DMS153 treated with DMSO at 0.1 percent for 48 hours (cell line): Measurements from ENCODE around the gene RPS6KA4.

ENCODE experiments used
- DNase-seq: peaks from one replicate; lab custom pipeline; 2025; ENCODE audit not compliant: unreplicated experiment; lab: John Stamatoyannopoulos, UW

Gene RPS6KA4

GRCh38 chr11:64364435-64364834, 5.5 kb downstream of the RPS6KA4 start:
- DNase-seq, result no peak

- DNase-seq, result no peak
Measured at GRCh38 chr11:64364911-64365310, 5.9 kb downstream of the RPS6KA4 start.

GRCh38 chr11:64366751-64367150, 7.8 kb downstream of the RPS6KA4 start:
- DNase-seq, result no peak

GRCh38 chr11:64367931-64368672, 9.1 kb downstream of the RPS6KA4 start:
- no peak for DNase-seq

GRCh38 chr11:64368673-64369074, 9.7 kb downstream of the RPS6KA4 start:
- no peak for DNase-seq

- no peak for DNase-seq
Measured at GRCh38 chr11:64369440-64370421, 10.8 kb downstream of the RPS6KA4 start.

- no peak for DNase-seq
Measured at GRCh38 chr11:64371201-64371600, 12.2 kb downstream of the RPS6KA4 start.

- no peak for DNase-seq
Measured at GRCh38 chr11:64372021-64372420, 13.1 kb downstream of the RPS6KA4 start.

GRCh38 chr11:64372802-64373597, 14.0 kb downstream of the RPS6KA4 start:
- peak; percentile 66 for DNase-seq

- no peak for DNase-seq
Measured at GRCh38 chr11:64373598-64373974, 14.6 kb downstream of the RPS6KA4 start.

- no peak for DNase-seq
Measured at GRCh38 chr11:64376071-64376470, 17.1 kb downstream of the RPS6KA4 start.

GRCh38 chr11:64378335-64378880, 19.4 kb downstream of the RPS6KA4 start:
- DNase-seq, result no peak

- no peak for DNase-seq
Measured at GRCh38 chr11:64379160-64379559, 20.2 kb downstream of the RPS6KA4 start.

GRCh38 chr11:64379817-64380709, 21.1 kb downstream of the RPS6KA4 start:
- no peak for DNase-seq

- no peak for DNase-seq
Measured at GRCh38 chr11:64381350-64381749, 22.4 kb downstream of the RPS6KA4 start.

GRCh38 chr11:64382047-64382446, 23.1 kb downstream of the RPS6KA4 start:
- DNase-seq, result no peak

GRCh38 chr11:64382586-64382985, 23.6 kb downstream of the RPS6KA4 start:
- DNase-seq, result no peak

- DNase-seq, result no peak
Measured at GRCh38 chr11:64383580-64383979, 24.6 kb downstream of the RPS6KA4 start.

- DNase-seq, result no peak
Measured at GRCh38 chr11:64384028-64384737, 25.2 kb downstream of the RPS6KA4 start.
